HFFc6 (cell line): ENCODE results near the gene NFATC3. TPM values are rescaled to one million over a fixed set of nuclear protein-coding genes. Genes with fewer than 3 reads are reported as not detected.
"Not testable (repeated sequence)": the region's sequence is repeated elsewhere in the genome, so short reads cannot be mapped to it uniquely, and the experiment has no call there.

ENCODE experiments used
- DNase-seq: peaks from one replicate; pipeline ENCODE4 v3.0.0-alpha.2; 2018
- H3K27ac Mint-ChIP-seq: 2 replicates; pipeline ENCODE4 v1.8.0; 2020; ENCODE audit warnings: mild to moderate bottlenecking, mixed read lengths
- H3K27me3 Mint-ChIP-seq: 2 replicates; pipeline ENCODE4 v1.8.0; 2021; ENCODE audit warnings: mild to moderate bottlenecking, moderate library complexity, mixed read lengths; ENCODE audit not compliant: insufficient read depth
- H3K36me3 Mint-ChIP-seq: 2 replicates; pipeline ENCODE4 v1.8.0; 2021; ENCODE audit warnings: low read depth, mixed read lengths
- H3K4me1 Mint-ChIP-seq: 2 replicates; pipeline ENCODE4 v1.8.0; 2020; ENCODE audit warnings: low read depth, mixed read lengths
- H3K4me3 Mint-ChIP-seq: 2 replicates; pipeline ENCODE4 v1.8.0; 2020; ENCODE audit warnings: mild to moderate bottlenecking, moderate library complexity, mixed read lengths
- H3K9me3 Mint-ChIP-seq: 2 replicates; pipeline ENCODE4 v1.8.0; 2020; ENCODE audit warnings: mild to moderate bottlenecking, mixed read lengths
- CTCF ChIP-seq: fragments of 200-600 bp; sonication (generic); IDR thresholded peaks from 2 replicates; pipeline ENCODE4 v1.5.0; 2021; ENCODE audit warnings: antibody characterized with exemption, mild to moderate bottlenecking
- total RNA-seq, 6 experiments: library from RNA; stranded (reverse); fragmentation: NEBNext Ultra II Directional; extraction: Animal tissue kit (Norgen Biotek cat#: 25700); gene quantifications; 2 replicates in 1 of 6; 3 replicates in 5 of 6; pipeline ENCODE4 v1.2.3, GENCODE V29; 2021

The NFATC3 gene
- total RNA-seq, 6 experiments from 2014 or later = 17.2 to 20.7 (median 19.9) TPM

- Mint-ChIP-seq H3K9me3 (peaks cover 24% of the 10 kb centered on the region), H3K36me3 (peaks cover 29% of the 10 kb centered on the region), H3K4me3 (no peak overlapping the region), H3K4me1 (no peaks in the 10 kb centered on the region), H3K27ac (no peak overlapping the region), H3K27me3 (no peaks in the 10 kb centered on the region)
- no peak for DNase-seq
- no peak for TF ChIP-seq CTCF
Measured at GRCh38 chr16:68113765-68114240, 28.6 kb downstream of the NFATC3 start.

- H3K27ac Mint-ChIP-seq, H3K27me3 Mint-ChIP-seq, H3K4me1 Mint-ChIP-seq, DNase-seq, H3K4me3 Mint-ChIP-seq: not testable (repeated sequence)
- H3K9me3 Mint-ChIP-seq = peaks cover 13% of the 10 kb centered on the region
- peaks cover 18% of the 10 kb centered on the region for H3K36me3 Mint-ChIP-seq
Measured at GRCh38 chr16:68114939-68115338, 29.8 kb downstream of the NFATC3 start.

GRCh38 chr16:68115851-68116250 lies 30.7 kb downstream of the NFATC3 start:
- Mint-ChIP-seq H3K4me1 (no peaks in the 10 kb centered on the region), H3K27ac (no peak overlapping the region), H3K27me3 (no peaks in the 10 kb centered on the region), H3K36me3 (peaks cover 12% of the 10 kb centered on the region), H3K4me3 (no peak overlapping the region), H3K9me3 (peaks cover 7% of the 10 kb centered on the region)
- no peak for TF ChIP-seq CTCF
- DNase-seq = no peak

GRCh38 chr16:68116256-68116867 lies 31.2 kb downstream of the NFATC3 start:
- no peak overlapping the region for H3K4me3 Mint-ChIP-seq
- H3K36me3 Mint-ChIP-seq = peaks cover 7% of the 10 kb centered on the region
- peaks cover 2% of the 10 kb centered on the region for H3K9me3 Mint-ChIP-seq
- TF ChIP-seq CTCF = peak; percentile 80
- no peaks in the 10 kb centered on the region for H3K4me1 Mint-ChIP-seq
- DNase-seq = peak; percentile 39
- H3K27me3 Mint-ChIP-seq = no peaks in the 10 kb centered on the region
- H3K27ac Mint-ChIP-seq = no peak overlapping the region

GRCh38 chr16:68117884-68118283 lies 32.7 kb downstream of the NFATC3 start:
- no peak overlapping the region for H3K4me3 Mint-ChIP-seq
- TF ChIP-seq CTCF = no peak
- H3K27me3 Mint-ChIP-seq = no peaks in the 10 kb centered on the region
- no peaks in the 10 kb centered on the region for H3K36me3 Mint-ChIP-seq
- no peak for DNase-seq
- no peak overlapping the region for H3K27ac Mint-ChIP-seq
- H3K4me1 Mint-ChIP-seq = no peaks in the 10 kb centered on the region
- H3K9me3 Mint-ChIP-seq = no peaks in the 10 kb centered on the region

- not testable (repeated sequence) for H3K9me3 Mint-ChIP-seq, H3K4me1 Mint-ChIP-seq, H3K36me3 Mint-ChIP-seq, H3K4me3 Mint-ChIP-seq, H3K27ac Mint-ChIP-seq, DNase-seq, H3K27me3 Mint-ChIP-seq
Measured at GRCh38 chr16:68118954-68119353, 33.8 kb downstream of the NFATC3 start.

GRCh38 chr16:68120496-68120895 lies 35.3 kb downstream of the NFATC3 start:
- not testable (repeated sequence) for H3K9me3 Mint-ChIP-seq, DNase-seq, H3K36me3 Mint-ChIP-seq, H3K4me1 Mint-ChIP-seq, H3K27ac Mint-ChIP-seq, H3K4me3 Mint-ChIP-seq, H3K27me3 Mint-ChIP-seq
